ENCODE results near the gene ANKK1.

- TF ChIP-seq CTCF (IDR thresholded peaks at IDR 0.05; ENCODE audit: low read depth, low read length, poor library complexity, severe bottlenecking) (no peak), EZH2phosphoT487 (IDR thresholded peaks at IDR 0.05; ENCODE audit: borderline replicate concordance, low read length) (no peak)
These were observed 41.6 kb upstream of the ANKK1 start for GRCh38 chr11:113345978-113346377.
